Caco-2 (cell line): Measurements from ENCODE around the gene HSD17B10. TPM values are rescaled to one million over a fixed set of nuclear protein-coding genes. Genes with fewer than 3 reads are reported as not detected.

Experiments used
- BruUV-seq: library from RNA; stranded (reverse); fragments of 400-500 nt; replicated peaks from 2 replicates; lab custom pipeline; 2021; lab: Mats Ljungman, UMichigan
- CTCF ChIA-PET: fragments of 300-600 bp; sonication (Branson Sonifier 250); formaldehyde crosslinking; loops from one replicate; lab custom pipeline; 2022; ENCODE audit warnings: antibody characterized with exemption; lab: Charles Lee
- POLR2A ChIA-PET: fragments of 300-600 bp; sonication (Branson Sonifier 250); formaldehyde crosslinking; loops from one replicate; lab custom pipeline; 2022; ENCODE audit warnings: antibody characterized with exemption; lab: Charles Lee
- DNase-seq, 2 experiments: peaks; one replicate each; pipeline versions ENCODE4 v3.0.0 to v3.0.0-alpha.2; 2020 to 2022
- H3K27me3 ChIP-seq: replicated peaks from 2 replicates; pipeline ENCODE4 v1.6.0; 2011; ENCODE audit warnings: low read length; ENCODE audit not compliant: control insufficient read depth, insufficient read depth
- H3K36me3 ChIP-seq: 2 replicates; pipeline ENCODE4 v1.5.1; 2011; ENCODE audit warnings: low read length; ENCODE audit not compliant: control insufficient read depth, insufficient read depth
- H3K4me1 ChIP-seq: fragments of 250-450 bp; sonication (Bioruptor Pico); 2 replicates; pipeline ENCODE4 v1.5.1; 2020; ENCODE audit warnings: mild to moderate bottlenecking
- H3K4me3 ChIP-seq: 2 replicates; pipeline ENCODE4 v1.5.1; 2011; ENCODE audit warnings: low read depth, mild to moderate bottlenecking, control low read depth, low read length
- H3K9me3 ChIP-seq: fragments of 250-450 bp; sonication (Bioruptor Pico); 2 replicates; pipeline ENCODE4 v1.5.1; 2020; ENCODE audit warnings: mild to moderate bottlenecking, moderate library complexity
- H3K27ac Mint-ChIP-seq: one replicate; pipeline ENCODE4 v1.8.0; 2022; ENCODE audit warnings: mixed read lengths; ENCODE audit not compliant: unreplicated experiment
- H3K27me3 Mint-ChIP-seq: one replicate; pipeline ENCODE4 v1.8.0; 2022; ENCODE audit warnings: mixed read lengths; ENCODE audit not compliant: insufficient read depth, unreplicated experiment
- H3K36me3 Mint-ChIP-seq: one replicate; pipeline ENCODE4 v1.8.0; 2022; ENCODE audit warnings: mild to moderate bottlenecking, mixed read lengths; ENCODE audit not compliant: insufficient read depth, unreplicated experiment
- H3K4me1 Mint-ChIP-seq: one replicate; pipeline ENCODE4 v1.8.0; 2022; ENCODE audit warnings: low read depth, mixed read lengths; ENCODE audit not compliant: unreplicated experiment
- H3K4me3 Mint-ChIP-seq: one replicate; pipeline ENCODE4 v1.8.0; 2022; ENCODE audit warnings: mild to moderate bottlenecking, moderate library complexity, mixed read lengths; ENCODE audit not compliant: unreplicated experiment
- H3K9me3 Mint-ChIP-seq: one replicate; pipeline ENCODE4 v1.8.0; 2022; ENCODE audit warnings: mixed read lengths; ENCODE audit not compliant: unreplicated experiment
- intact Hi-C: fragments of 100-400 bp; cut with micrococcal nuclease; formaldehyde crosslinking; loops from one replicate; pipeline ENCODE4 v1.10.0; 2022; ENCODE audit not compliant: unreplicated experiment
- total RNA-seq: library from RNA; stranded (reverse); gene quantifications from 2 replicates; pipeline ENCODE4 v1.2.3, GENCODE V29; 2022
- TF ChIP-seq, protein P1 (sequence below), 2 experiments: fragments of 200-600 bp in 1 of 2; IDR thresholded peaks; 1 replicate in 1 of 2; 2 replicates in 1 of 2; pipeline versions ENCODE4 v1.5.1 to v1.8.0; 2011 to 2022; ENCODE audit warnings: antibody characterized with exemption in 1 of 2, control low read depth in 1 of 2, inconsistent platforms in 1 of 2, low read depth in 1 of 2, low read length in 1 of 2, mild to moderate bottlenecking in 1 of 2, moderate library complexity in 1 of 2; ENCODE audit not compliant: insufficient read depth in 1 of 2, severe bottlenecking in 1 of 2, unreplicated experiment in 1 of 2

HSD17B10 gene
- total RNA-seq, 1 experiment from 2014 or later: 137 TPM

DNA sequence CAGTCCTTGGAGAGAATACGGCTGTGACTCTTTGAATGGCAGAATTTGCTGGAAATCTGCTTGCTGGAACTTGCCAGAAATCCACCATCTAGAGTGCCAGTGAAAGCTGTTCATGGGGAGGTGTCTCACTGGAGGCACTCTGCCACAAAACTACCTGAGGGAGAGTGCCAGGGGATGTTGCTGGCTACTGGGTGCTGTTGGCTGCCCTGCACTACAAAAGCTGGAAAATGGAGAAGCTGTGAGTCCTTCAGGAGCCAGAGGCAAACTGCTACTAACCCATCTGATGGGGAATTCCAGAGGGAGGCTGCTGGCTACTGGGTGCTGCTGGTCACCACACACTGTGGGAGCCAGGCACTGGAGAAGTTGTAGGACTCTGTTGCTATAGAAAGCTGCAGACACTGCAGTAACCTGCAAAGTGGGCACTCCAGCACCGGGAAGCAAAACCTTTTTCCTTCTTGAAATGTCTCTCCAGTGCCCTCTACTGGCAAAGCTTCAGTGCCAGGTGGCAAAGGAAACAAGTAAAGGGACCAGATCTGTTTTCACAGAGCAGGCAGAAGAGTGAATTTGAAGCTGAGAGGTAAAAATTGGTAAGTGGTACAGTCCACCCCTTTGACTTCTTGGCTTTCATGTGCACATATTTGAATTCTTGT is 47.8 kb upstream of the HSD17B10 start:
- Mint-ChIP-seq H3K27ac (no peak overlapping the region), H3K4me3 (no peak overlapping the region), H3K4me1 (no peaks in the 10 kb centered on the region), H3K27me3 (no peaks in the 10 kb centered on the region), H3K9me3 (no peaks in the 10 kb centered on the region), H3K36me3 (no peaks in the 10 kb centered on the region)
- intact Hi-C loops: loop anchor here (5.0 kb wide), 1 partner anchor 170 kb away; no protein-coding TSS in a partner anchor
- no peaks in the 10 kb centered on the region for H3K4me1 ChIP-seq
- CTCF ChIA-PET: interaction anchor here (0.9 to 1.7 kb wide), 6 partner anchors 19 to 188 kb away, joined by 3 to 7 read pairs (median 4); no protein-coding TSS in a partner anchor
- H3K36me3 ChIP-seq: no peaks in the 10 kb centered on the region
- TF ChIP-seq, protein P1, sequence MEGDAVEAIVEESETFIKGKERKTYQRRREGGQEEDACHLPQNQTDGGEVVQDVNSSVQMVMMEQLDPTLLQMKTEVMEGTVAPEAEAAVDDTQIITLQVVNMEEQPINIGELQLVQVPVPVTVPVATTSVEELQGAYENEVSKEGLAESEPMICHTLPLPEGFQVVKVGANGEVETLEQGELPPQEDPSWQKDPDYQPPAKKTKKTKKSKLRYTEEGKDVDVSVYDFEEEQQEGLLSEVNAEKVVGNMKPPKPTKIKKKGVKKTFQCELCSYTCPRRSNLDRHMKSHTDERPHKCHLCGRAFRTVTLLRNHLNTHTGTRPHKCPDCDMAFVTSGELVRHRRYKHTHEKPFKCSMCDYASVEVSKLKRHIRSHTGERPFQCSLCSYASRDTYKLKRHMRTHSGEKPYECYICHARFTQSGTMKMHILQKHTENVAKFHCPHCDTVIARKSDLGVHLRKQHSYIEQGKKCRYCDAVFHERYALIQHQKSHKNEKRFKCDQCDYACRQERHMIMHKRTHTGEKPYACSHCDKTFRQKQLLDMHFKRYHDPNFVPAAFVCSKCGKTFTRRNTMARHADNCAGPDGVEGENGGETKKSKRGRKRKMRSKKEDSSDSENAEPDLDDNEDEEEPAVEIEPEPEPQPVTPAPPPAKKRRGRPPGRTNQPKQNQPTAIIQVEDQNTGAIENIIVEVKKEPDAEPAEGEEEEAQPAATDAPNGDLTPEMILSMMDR (IDR thresholded peaks at IDR 0.05; ENCODE audit: insufficient read depth in 1 of 2, low read depth in 1 of 2, low read length in 1 of 2, severe bottlenecking in 1 of 2, unreplicated experiment in 1 of 2): peak in 1 of 2 experiments; percentile 63
- BruUV-seq: no TSS peak
- H3K4me3 ChIP-seq: no peak overlapping the region
- POLR2A ChIA-PET: no interaction called here
- DNase-seq: peak; percentile 36 to 43
- no peaks in the 10 kb centered on the region for H3K27me3 ChIP-seq
- H3K9me3 ChIP-seq: no peaks in the 10 kb centered on the region

DNA sequence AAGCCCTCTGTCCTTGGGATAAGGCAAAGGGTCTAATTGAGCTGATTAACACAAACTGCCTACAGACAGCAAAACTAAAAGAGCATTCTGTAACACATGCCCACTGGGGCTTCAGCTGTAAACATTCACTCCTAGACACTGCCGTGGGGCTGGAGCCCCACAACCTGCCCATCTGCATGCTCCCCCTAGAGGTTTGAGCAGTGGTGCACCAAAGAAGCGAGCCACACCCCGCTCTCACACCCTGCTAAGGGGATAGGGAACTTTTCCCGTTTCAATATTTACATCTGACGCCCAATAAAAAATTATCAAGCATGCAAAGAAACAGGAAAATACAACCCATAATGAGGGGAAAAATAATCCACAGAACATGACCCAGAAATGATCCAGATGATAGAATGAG is 46.9 kb upstream of the HSD17B10 start:
- no peak overlapping the region for H3K27ac Mint-ChIP-seq
- POLR2A ChIA-PET: no interaction called here
- intact Hi-C loops: loop anchor here (5.0 kb wide), 1 partner anchor 169 kb away; no protein-coding TSS in a partner anchor
- H3K4me3 ChIP-seq: no peak overlapping the region
- H3K9me3 ChIP-seq: no peaks in the 10 kb centered on the region
- no peaks in the 10 kb centered on the region for H3K27me3 Mint-ChIP-seq
- no peaks in the 10 kb centered on the region for H3K4me1 Mint-ChIP-seq
- H3K27me3 ChIP-seq: no peaks in the 10 kb centered on the region
- no peaks in the 10 kb centered on the region for H3K36me3 ChIP-seq
- TF ChIP-seq, protein P1 (IDR thresholded peaks at IDR 0.05; ENCODE audit: insufficient read depth in 1 of 2, low read depth in 1 of 2, low read length in 1 of 2, severe bottlenecking in 1 of 2, unreplicated experiment in 1 of 2): peak; percentile 14 to 20
- H3K4me3 Mint-ChIP-seq: no peak overlapping the region
- CTCF ChIA-PET: interaction anchor here (0.6 to 1.7 kb wide), 3 partner anchors 166 to 1725 kb away, joined by 3 to 7 read pairs (median 5); no protein-coding TSS in a partner anchor
- no peaks in the 10 kb centered on the region for H3K36me3 Mint-ChIP-seq
- peak; percentile 4 to 30 for DNase-seq
- BruUV-seq: no TSS peak
- H3K4me1 ChIP-seq: no peaks in the 10 kb centered on the region
- H3K9me3 Mint-ChIP-seq: no peaks in the 10 kb centered on the region

DNA sequence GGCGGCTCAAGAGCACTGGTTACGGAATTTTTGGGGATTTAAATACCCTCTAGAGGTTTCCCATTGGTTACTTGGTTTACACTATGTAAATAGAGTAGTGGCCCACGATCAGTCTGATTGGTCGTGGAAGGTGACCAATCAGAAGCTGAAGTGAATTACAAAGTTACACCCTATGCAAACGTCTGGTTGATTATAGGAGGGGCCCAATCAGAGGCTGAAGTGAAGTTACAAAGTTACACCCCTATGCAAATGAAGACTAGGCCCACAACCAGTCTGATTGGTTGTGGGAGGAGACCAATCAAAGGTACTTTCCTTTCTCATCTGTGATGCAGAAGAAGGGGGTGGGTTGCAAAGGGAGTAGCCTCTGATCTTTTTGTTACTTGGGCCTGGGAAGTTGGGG is 45.1 kb upstream of the HSD17B10 start:
- H3K4me3 ChIP-seq: no peak overlapping the region
- ChIA-PET CTCF (no interaction called here), POLR2A (no interaction called here)
- intact Hi-C loops: no loop called here
- BruUV-seq: no TSS peak
- H3K4me1 ChIP-seq: no peaks in the 10 kb centered on the region
- Mint-ChIP-seq H3K9me3 (no peaks in the 10 kb centered on the region), H3K27ac (no peak overlapping the region), H3K4me1 (no peaks in the 10 kb centered on the region), H3K36me3 (no peaks in the 10 kb centered on the region), H3K4me3 (no peak overlapping the region), H3K27me3 (no peaks in the 10 kb centered on the region)
- H3K36me3 ChIP-seq: no peaks in the 10 kb centered on the region
- H3K9me3 ChIP-seq: no peaks in the 10 kb centered on the region
- no peaks in the 10 kb centered on the region for H3K27me3 ChIP-seq
- DNase-seq: peak in 1 of 2 experiments; percentile 0
- TF ChIP-seq, protein P1 (IDR thresholded peaks at IDR 0.05; ENCODE audit: insufficient read depth in 1 of 2, low read depth in 1 of 2, low read length in 1 of 2, severe bottlenecking in 1 of 2, unreplicated experiment in 1 of 2): no peak
